PC-9 (cell line): ENCODE data around the gene AHI1.

Source experiments
- EZH2 ChIP-seq: fragments of 200-600 bp; sonication (generic); IDR thresholded peaks from 2 replicates; pipeline ENCODE4 v1.8.0; 2017; ENCODE audit warnings: antibody characterized with exemption, low read depth
- TF ChIP-seq, protein P1 (sequence below): fragments of 200-600 bp; sonication (generic); conservative IDR thresholded peaks from 2 replicates; pipeline ENCODE4 v1.6.1; 2017; ENCODE audit warnings: mixed run types, antibody characterized with exemption, mild to moderate bottlenecking, moderate library complexity

- TF ChIP-seq, protein P1, sequence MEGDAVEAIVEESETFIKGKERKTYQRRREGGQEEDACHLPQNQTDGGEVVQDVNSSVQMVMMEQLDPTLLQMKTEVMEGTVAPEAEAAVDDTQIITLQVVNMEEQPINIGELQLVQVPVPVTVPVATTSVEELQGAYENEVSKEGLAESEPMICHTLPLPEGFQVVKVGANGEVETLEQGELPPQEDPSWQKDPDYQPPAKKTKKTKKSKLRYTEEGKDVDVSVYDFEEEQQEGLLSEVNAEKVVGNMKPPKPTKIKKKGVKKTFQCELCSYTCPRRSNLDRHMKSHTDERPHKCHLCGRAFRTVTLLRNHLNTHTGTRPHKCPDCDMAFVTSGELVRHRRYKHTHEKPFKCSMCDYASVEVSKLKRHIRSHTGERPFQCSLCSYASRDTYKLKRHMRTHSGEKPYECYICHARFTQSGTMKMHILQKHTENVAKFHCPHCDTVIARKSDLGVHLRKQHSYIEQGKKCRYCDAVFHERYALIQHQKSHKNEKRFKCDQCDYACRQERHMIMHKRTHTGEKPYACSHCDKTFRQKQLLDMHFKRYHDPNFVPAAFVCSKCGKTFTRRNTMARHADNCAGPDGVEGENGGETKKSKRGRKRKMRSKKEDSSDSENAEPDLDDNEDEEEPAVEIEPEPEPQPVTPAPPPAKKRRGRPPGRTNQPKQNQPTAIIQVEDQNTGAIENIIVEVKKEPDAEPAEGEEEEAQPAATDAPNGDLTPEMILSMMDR, result no peak
- TF ChIP-seq EZH2, result no peak
Observed at GRCh38 chr6:135514706-135515105, 17.2 kb upstream of the AHI1 start.
